H1 (cell line): ENCODE results near the gene DDX41. TPM values are rescaled to one million over a fixed set of nuclear protein-coding genes. Genes with fewer than 3 reads are reported as not detected.

ENCODE experiments used
- CTCF ChIA-PET: fragments of 300-600 bp; sonication (Branson Sonifier 250); formaldehyde crosslinking; loops from one replicate; lab custom pipeline; 2021; ENCODE audit not compliant: partially characterized antibody; lab: Charles Lee
- POLR2A ChIA-PET: fragments of 300-600 bp; sonication (Branson Sonifier 250); formaldehyde crosslinking; loops from one replicate; lab custom pipeline; 2021; ENCODE audit warnings: inconsistent platforms; ENCODE audit not compliant: partially characterized antibody; lab: Charles Lee
- DNase-seq, 2 experiments: peaks; one replicate each; pipeline versions ENCODE4 v3.0.0 to v3.0.0-alpha.2; 2010 to 2022; ENCODE audit warnings: low spot score in 2 of 2, low read depth in 1 of 2, mixed read lengths in 1 of 2
- FAIRE-seq: peaks from 2 replicates; lab custom pipeline; 2011; peaks lifted over from hg19 to GRCh38; lab: Jason Lieb, UNC
- H2AFZ ChIP-seq: 2 replicates; pipeline ENCODE4 v1.8.1; 2012; ENCODE audit warnings: low read length, inconsistent platforms
- H2AK5ac ChIP-seq: 2 replicates; pipeline ENCODE4 v1.6.1; 2013; ENCODE audit warnings: low read depth, low read length
- H2BK120ac ChIP-seq: replicated peaks from 2 replicates; pipeline ENCODE3; 2013; ENCODE audit warnings: low read depth, low read length, inconsistent platforms
- H2BK12ac ChIP-seq: 2 replicates; pipeline ENCODE4 v1.6.1; 2013; ENCODE audit warnings: low read depth, low read length
- H2BK15ac ChIP-seq: 2 replicates; pipeline ENCODE4 v1.6.1; 2013; ENCODE audit warnings: low read length
- H2BK20ac ChIP-seq: 2 replicates; pipeline ENCODE4 v1.6.1; 2013; ENCODE audit warnings: low read length
- H2BK5ac ChIP-seq: 2 replicates; pipeline ENCODE4 v1.6.1; 2013; ENCODE audit warnings: low read depth, low read length
- H3K14ac ChIP-seq: 2 replicates; pipeline ENCODE4 v1.6.1; 2013; ENCODE audit warnings: inconsistent platforms; ENCODE audit not compliant: insufficient read length
- H3K18ac ChIP-seq: 2 replicates; pipeline ENCODE4 v1.6.1; 2013; ENCODE audit warnings: low read length; ENCODE audit errors: extremely low read depth
- H3K23ac ChIP-seq: 2 replicates; pipeline ENCODE4 v1.6.1; 2013; ENCODE audit warnings: inconsistent platforms; ENCODE audit not compliant: insufficient read length
- H3K23me2 ChIP-seq: 2 replicates; pipeline ENCODE4 v1.6.1; 2013; ENCODE audit warnings: low read depth, low read length
- H3K27ac ChIP-seq: 2 replicates; pipeline ENCODE4 v1.6.1; 2011; ENCODE audit warnings: low read depth, low read length, inconsistent platforms
- H3K27me3 ChIP-seq, 4 experiments: replicated peaks in 1 of 4; 1 replicate in 1 of 4; 2 replicates in 3 of 4; pipeline versions ENCODE4 v1.6.1 to v1.8.1; 2011 to 2013; ENCODE audit warnings: low read length in 3 of 4, mild to moderate bottlenecking in 3 of 4, inconsistent platforms in 2 of 4, mixed read lengths in 2 of 4, moderate library complexity in 1 of 4; ENCODE audit not compliant: control insufficient read depth in 3 of 4, insufficient read depth in 3 of 4; ENCODE audit errors: extremely low read depth in 1 of 4
- H3K36me3 ChIP-seq, 4 experiments: 2 replicates each; pipeline versions ENCODE4 v1.6.1 to v1.8.1; 2011 to 2013; ENCODE audit warnings: mild to moderate bottlenecking in 4 of 4, low read length in 3 of 4, moderate library complexity in 2 of 4, control low read depth in 1 of 4, inconsistent platforms in 1 of 4; ENCODE audit not compliant: insufficient read depth in 4 of 4, control insufficient read depth in 2 of 4
- H3K4ac ChIP-seq: replicated peaks from 2 replicates; pipeline ENCODE3; 2013; ENCODE audit warnings: low read length, low read depth, mixed read lengths, inconsistent platforms; ENCODE audit not compliant: insufficient read length
- H3K4me1 ChIP-seq, 4 experiments: replicated peaks in 1 of 4; 1 replicate in 1 of 4; 2 replicates in 3 of 4; pipeline versions ENCODE4 v1.6.1 to v1.8.1; 2011 to 2013; ENCODE audit warnings: low read length in 3 of 4, inconsistent platforms in 2 of 4, mixed read lengths in 1 of 4; ENCODE audit not compliant: insufficient read depth in 4 of 4, control insufficient read depth in 3 of 4
- H3K4me2 ChIP-seq, 2 experiments: 2 replicates each; pipeline versions ENCODE4 v1.6.1 to v1.8.1; 2011 to 2013; ENCODE audit warnings: low read depth in 2 of 2, low read length in 2 of 2, control low read depth in 1 of 2, inconsistent platforms in 1 of 2, mild to moderate bottlenecking in 1 of 2; ENCODE audit not compliant: insufficient read depth in 1 of 2
- H3K4me3 ChIP-seq, 4 experiments: fragments of 200-600, 300-600 bp in 1 of 4; sonication (generic), shearing (Covaris generic), sonication (Bioruptor Twin) in 1 of 4; 2 replicates each; pipeline versions ENCODE4 v1.5.1 to v1.8.1; 2011 to 2016; ENCODE audit warnings: low read length in 4 of 4, low read depth in 3 of 4, control low read depth in 2 of 4, inconsistent platforms in 2 of 4, mild to moderate bottlenecking in 2 of 4, mixed read lengths in 1 of 4, moderate library complexity in 1 of 4; ENCODE audit not compliant: insufficient read depth in 2 of 4; ENCODE audit errors: extremely low read depth in 1 of 4
- H3K56ac ChIP-seq: replicated peaks from 2 replicates; pipeline ENCODE3; 2013; ENCODE audit warnings: low read depth, mild to moderate bottlenecking, mixed read lengths, low read length, inconsistent platforms; ENCODE audit not compliant: insufficient read length
- H3K79me1 ChIP-seq: 2 replicates; pipeline ENCODE4 v1.6.1; 2013; ENCODE audit warnings: low read depth, low read length, control low read depth
- H3K79me2 ChIP-seq, 2 experiments: 2 replicates each; pipeline versions ENCODE4 v1.6.1 to v1.8.1; 2012 to 2013; ENCODE audit warnings: low read length in 2 of 2, mild to moderate bottlenecking in 2 of 2, inconsistent platforms in 1 of 2; ENCODE audit not compliant: insufficient read depth in 2 of 2, control insufficient read depth in 1 of 2
- H3K9ac ChIP-seq, 4 experiments: replicated peaks in 1 of 4; 1 replicate in 1 of 4; 2 replicates in 3 of 4; pipeline versions ENCODE4 v1.6.1 to v1.8.1; 2011 to 2013; ENCODE audit warnings: low read depth in 3 of 4, low read length in 3 of 4, control low read depth in 2 of 4, mild to moderate bottlenecking in 2 of 4, moderate library complexity in 2 of 4, inconsistent platforms in 1 of 4; ENCODE audit errors: extremely low read depth in 1 of 4
- H3K9me3 ChIP-seq, 2 experiments: 2 replicates each; pipeline versions ENCODE4 v1.6.1 to v1.8.1; 2012 to 2013; ENCODE audit warnings: mild to moderate bottlenecking in 2 of 2, moderate library complexity in 2 of 2, control low read depth in 1 of 2, inconsistent platforms in 1 of 2, low read depth in 1 of 2, low read length in 1 of 2, mixed read lengths in 1 of 2; ENCODE audit not compliant: insufficient read depth in 2 of 2
- H4K20me1 ChIP-seq, 2 experiments: replicated peaks in 1 of 2; 2 replicates each; pipeline versions ENCODE3 to v1.8.1; 2011 to 2013; ENCODE audit warnings: inconsistent platforms in 2 of 2, low read length in 2 of 2, mild to moderate bottlenecking in 1 of 2; ENCODE audit not compliant: insufficient read depth in 2 of 2, control insufficient read depth in 1 of 2
- H4K5ac ChIP-seq: 2 replicates; pipeline ENCODE4 v1.6.1; 2013; ENCODE audit warnings: low read length, low read depth, mixed read lengths, inconsistent platforms; ENCODE audit not compliant: insufficient read length
- H4K8ac ChIP-seq: 2 replicates; pipeline ENCODE4 v1.8.0; 2013; ENCODE audit warnings: mild to moderate bottlenecking, moderate library complexity, low read length, inconsistent platforms; ENCODE audit not compliant: insufficient read depth; ENCODE audit errors: extremely low read depth
- H4K91ac ChIP-seq: replicated peaks from 2 replicates; pipeline ENCODE3; 2013; ENCODE audit warnings: low read length, mixed read lengths, inconsistent platforms; ENCODE audit not compliant: insufficient read length
- EP300 ChIP-seq, 2 experiments: IDR thresholded peaks; 1 replicate in 1 of 2; 2 replicates in 1 of 2; pipeline ENCODE4 v1.6.1; 2011 to 2012; ENCODE audit warnings: low read depth in 2 of 2, low read length in 2 of 2, mild to moderate bottlenecking in 2 of 2, borderline replicate concordance in 1 of 2, inconsistent platforms in 1 of 2, moderate library complexity in 1 of 2
- KDM5A ChIP-seq: fragments of 200-600 bp; IDR thresholded peaks from 2 replicates; pipeline ENCODE4 v1.7.1; 2012; ENCODE audit warnings: mild to moderate bottlenecking, low read length, inconsistent platforms, mixed read lengths
- SRF ChIP-seq: IDR thresholded peaks from 2 replicates; pipeline ENCODE4 v1.6.1; 2011; ENCODE audit warnings: mild to moderate bottlenecking, low read depth, low read length, moderate library complexity
- WGBS, 2 experiments: shearing (Covaris generic) in 1 of 2; methylation state at CpG; one replicate each; pipeline versions ENCODE4 v1.1.6 to v1.1.7; 2013 to 2015; ENCODE audit warnings: low lambda C conversion rate in 2 of 2, mixed read lengths in 2 of 2, inconsistent platforms in 1 of 2, low coverage in 1 of 2, missing lambda C conversion rate in 1 of 2; ENCODE audit not compliant: insufficient replicate concordance in 2 of 2, insufficient coverage in 1 of 2, insufficient read length in 1 of 2; ENCODE audit errors: extremely low coverage in 1 of 2, missing lambda C conversion rate in 1 of 2; 5-methylcytosine and 5-hydroxymethylcytosine counted together
- polyA plus RNA-seq, 7 experiments: library from polyadenylated mRNA; depleted of rRNA in 3 of 7; stranded (reverse) in 5 of 7; unstranded in 2 of 7; fragments of >200 nt in 5 of 7; fragments of 200-250 nt in 2 of 7; gene quantifications; 1 replicate in 5 of 7; 2 replicates in 1 of 7; 4 replicates in 1 of 7; pipeline versions ENCODE4 v1.2.1 to v1.2.3, GENCODE V29; 2011 to 2013; ENCODE audit warnings: missing spikeins in 2 of 7, mixed read lengths in 2 of 7
- total RNA-seq: library from RNA; stranded (reverse); fragmentation: NEBNext Ultra II Directional; extraction: Animal tissue kit (Norgen Biotek cat#: 25700); gene quantifications from 2 replicates; pipeline ENCODE4 v1.2.1, GENCODE V29; 2021

DDX41 gene
- total and polyA plus RNA-seq, 2 of the 8 experiments (the other 6 are each of a cell fraction or from before 2014, with no cell fraction given): 102 to 135 TPM

- Histone ChIP-seq H4K8ac (no peak overlapping the region), H4K20me1 (peaks cover 9% of the 10 kb centered on the region in 2 experiments), H3K27ac (no peak overlapping the region), H2AK5ac (no peak overlapping the region), H4K91ac (no peak overlapping the region), H2AFZ (no peak overlapping the region), H3K56ac (no peak overlapping the region), H3K4me1 (no peaks in the 10 kb centered on the region), H3K27me3 (no peaks in the 10 kb centered on the region), H2BK5ac (no peak overlapping the region), H2BK20ac (no peak overlapping the region), H3K4ac (no peak overlapping the region), H2BK120ac (no peak overlapping the region), H3K79me1 (no peaks in the 10 kb centered on the region), H3K36me3 (peaks cover 29 to 65% (median 44%) of the 10 kb centered on the region in 4 experiments; a peak in 7 of 8 replicates), H4K5ac (no peak overlapping the region), H3K9me3 (no peaks in the 10 kb centered on the region), H3K4me2 (no peak overlapping the region), H3K9ac (no peak overlapping the region), H3K23ac (no peak overlapping the region), H2BK12ac (no peak overlapping the region), H3K23me2 (no peaks in the 10 kb centered on the region), H2BK15ac (no peak overlapping the region), H3K14ac (no peak overlapping the region), H3K79me2 (no peaks in the 10 kb centered on the region), H3K18ac (no peak overlapping the region), H3K4me3 (no peak overlapping the region)
- FAIRE-seq (no peak), DNase-seq (no peak)
- ChIA-PET POLR2A (interaction anchor here (0.8 to 1.9 kb wide), 11 partner anchors 8 to 53 kb away, joined by 3 to 10 read pairs (median 3); partner anchors contain the start of gene DDX41), CTCF (interaction anchor here (0.6 to 2.2 kb wide), 10 partner anchors 9 to 215 kb away, joined by 3 to 12 read pairs (median 3); partner anchors contain the start of gene DOK3)
- WGBS, 2 experiments: 92% methylated on average over 11 of the region's 12 CpGs; no CpG with 5 or more reads in 1 of the 2 experiments
- no peak for TF ChIP-seq SRF
- no peak for TF ChIP-seq EP300 (IDR thresholded peaks at IDR 0.05; ENCODE audit: borderline replicate concordance in 1 of 2, low read depth in 2 of 2, low read length in 2 of 2)
- TF ChIP-seq KDM5A: no peak
Measured at GRCh38 chr5:177524539-177524900, 7.8 kb upstream of the DDX41 start.
